ENCODE data around the gene PRPF31.
"Not testable (repeated sequence)": the region's sequence is repeated elsewhere in the genome, so short reads cannot be mapped to it uniquely, and the experiment has no call there.

The PRPF31 gene

GRCh38 chr19:54115109-54116063 lies at the start of gene PRPF31, which contains the start of gene TFPT:
PRPF31 (plus strand) TSS chr19:54115754; CDS start chr19:54118279, 2,525 bp downstream.
TFPT (minus strand) TSS chr19:54115657; CDS start chr19:54115269, 388 bp downstream.
- peak; percentile 96 for DNase-seq (ENCODE audit: low spot score)

- DNase-seq (ENCODE audit: low spot score): no peak
These were observed 46.1 kb upstream of the PRPF31 start for GRCh38 chr19:54069470-54069869.

- DNase-seq (ENCODE audit: low spot score): no peak
These were observed 41.7 kb upstream of the PRPF31 start for GRCh38 chr19:54073829-54074228.

- DNase-seq (ENCODE audit: low spot score): no peak
These were observed 40.7 kb upstream of the PRPF31 start for GRCh38 chr19:54074851-54075250.

- no peak for DNase-seq (ENCODE audit: low spot score)
These were observed 38.2 kb upstream of the PRPF31 start for GRCh38 chr19:54077334-54077733.

- DNase-seq (ENCODE audit: low spot score): no peak
These were observed 34.5 kb upstream of the PRPF31 start, which contains the start of gene TARM1 for GRCh38 chr19:54081032-54081431. TARM1 (minus strand) TSS chr19:54081365; CDS start chr19:54081340, 25 bp downstream.

GRCh38 chr19:54084410-54084809 lies 31.1 kb upstream of the PRPF31 start:
- no peak for DNase-seq (ENCODE audit: low spot score)

- no peak for DNase-seq (ENCODE audit: low spot score)
These were observed 21.0 kb upstream of the PRPF31 start for GRCh38 chr19:54094426-54095000.

- no peak for DNase-seq (ENCODE audit: low spot score)
These were observed 20.3 kb upstream of the PRPF31 start for GRCh38 chr19:54095136-54095858.

- DNase-seq (ENCODE audit: low spot score): peak; percentile 48
These were observed 19.5 kb upstream of the PRPF31 start for GRCh38 chr19:54095859-54096616.

GRCh38 chr19:54096617-54097106 lies 18.9 kb upstream of the PRPF31 start:
- peak; percentile 37 for DNase-seq (ENCODE audit: low spot score)

- no peak for DNase-seq (ENCODE audit: low spot score)
These were observed 16.2 kb upstream of the PRPF31 start for GRCh38 chr19:54099190-54099902.

- DNase-seq (ENCODE audit: low spot score): not testable (repeated sequence)
These were observed 15.7 kb upstream of the PRPF31 start for GRCh38 chr19:54099903-54100255.

- DNase-seq (ENCODE audit: low spot score): no peak
These were observed 15.0 kb upstream of the PRPF31 start, which contains the start of gene OSCAR for GRCh38 chr19:54100561-54100960. OSCAR (minus strand) TSS chr19:54100803; CDS start chr19:54100792, 11 bp downstream.

- DNase-seq (ENCODE audit: low spot score): peak; percentile 99
These were observed 13.0 kb upstream of the PRPF31 start, which contains the start of gene NDUFA3 for GRCh38 chr19:54102421-54103169. NDUFA3 (plus strand) TSS chr19:54102855; CDS start chr19:54102879, 24 bp downstream.

GRCh38 chr19:54104998-54105715 lies 10.4 kb upstream of the PRPF31 start:
- no peak for DNase-seq (ENCODE audit: low spot score)

GRCh38 chr19:54105796-54106195 lies 9.8 kb upstream of the PRPF31 start:
- DNase-seq (ENCODE audit: low spot score): no peak

GRCh38 chr19:54106716-54107115 lies 8.8 kb upstream of the PRPF31 start:
- DNase-seq (ENCODE audit: low spot score): no peak

GRCh38 chr19:54107876-54108490 lies 7.6 kb upstream of the PRPF31 start:
- no peak for DNase-seq (ENCODE audit: low spot score)

Measured in CD4-positive, alpha-beta T cell treated with Interleukin-2 at 100 ng/mL for 4 hours (primary cell).